A204.1 (cell line): ENCODE data around the gene TAGAP.
"Not testable (repeated sequence)": the region's sequence is repeated elsewhere in the genome, so short reads cannot be mapped to it uniquely, and the experiment has no call there.

Experiments
- FAIRE-seq: peaks from 2 replicates; lab custom pipeline; 2012; peaks lifted over from hg19 to GRCh38; lab: Jason Lieb, UNC

The TAGAP gene

GRCh38 chr6:159010037-159010612 lies 34.7 kb downstream of the TAGAP start:
- FAIRE-seq: not testable (repeated sequence)

GRCh38 chr6:159008656-159009288 lies 36.0 kb downstream of the TAGAP start:
- no peak for FAIRE-seq

- no peak for FAIRE-seq
These were observed 37.3 kb downstream of the TAGAP start for GRCh38 chr6:159007510-159007909.

GRCh38 chr6:159005436-159005835 lies 39.4 kb downstream of the TAGAP start:
- no peak for FAIRE-seq

GRCh38 chr6:159004592-159004991 lies 40.2 kb downstream of the TAGAP start:
- no peak for FAIRE-seq

GRCh38 chr6:159002432-159003155 lies 42.2 kb downstream of the TAGAP start:
- FAIRE-seq: no peak

GRCh38 chr6:158999666-159000403 lies 45.0 kb downstream of the TAGAP start, which contains the start of gene RSPH3:
RSPH3 (minus strand) TSS chr6:159000202; CDS start chr6:158999550, 652 bp downstream.
- FAIRE-seq: peak; percentile 92

- FAIRE-seq: no peak
These were observed 45.6 kb downstream of the TAGAP start for GRCh38 chr6:158999154-158999665.

GRCh38 chr6:158996856-158997255 lies 47.9 kb downstream of the TAGAP start:
- FAIRE-seq: no peak

- no peak for FAIRE-seq
These were observed 51.2 kb downstream of the TAGAP start for GRCh38 chr6:158993639-158994038.

GRCh38 chr6:158991017-158991723 lies 53.6 kb downstream of the TAGAP start:
- no peak for FAIRE-seq

- FAIRE-seq: not testable (repeated sequence)
These were observed 55.1 kb downstream of the TAGAP start for GRCh38 chr6:158989711-158990110.

- no peak for FAIRE-seq
These were observed 56.3 kb downstream of the TAGAP start for GRCh38 chr6:158988477-158988876.

GRCh38 chr6:158987657-158988056 lies 57.1 kb downstream of the TAGAP start:
- no peak for FAIRE-seq
